Osteoblast (primary cell): ENCODE data around the gene TMC5. TPM values are rescaled to one million over a fixed set of nuclear protein-coding genes. Genes with fewer than 3 reads are reported as not detected.

Experiments
- DNase-seq: peaks from one replicate; pipeline ENCODE4 v3.0.0; 2011; ENCODE audit warnings: low spot score, mixed read lengths; ENCODE audit not compliant: insufficient read length; ENCODE audit errors: missing footprints
- H2AFZ ChIP-seq: 2 replicates; pipeline ENCODE4 v1.6.0; 2011; ENCODE audit warnings: mild to moderate bottlenecking, low read length
- H3K27ac ChIP-seq: 2 replicates; pipeline ENCODE4 v1.5.1; 2011; ENCODE audit warnings: mild to moderate bottlenecking, low read depth, low read length, moderate library complexity
- H3K27me3 ChIP-seq: 2 replicates; pipeline ENCODE4 v1.6.0; 2012; ENCODE audit warnings: mild to moderate bottlenecking, control low read depth, inconsistent platforms, low read length, moderate library complexity; ENCODE audit not compliant: insufficient read depth
- H3K36me3 ChIP-seq: 2 replicates; pipeline ENCODE4 v1.5.1; 2011; ENCODE audit warnings: mild to moderate bottlenecking, low read length, control low read depth, moderate library complexity; ENCODE audit not compliant: insufficient read depth
- H3K4me1 ChIP-seq: 2 replicates; pipeline ENCODE4 v1.5.1; 2011; ENCODE audit warnings: mild to moderate bottlenecking, low read length, control low read depth, moderate library complexity; ENCODE audit not compliant: insufficient read depth
- H3K4me2 ChIP-seq: 2 replicates; pipeline ENCODE4 v1.6.0; 2011; ENCODE audit warnings: mild to moderate bottlenecking, low read length; ENCODE audit not compliant: insufficient read depth
- H3K4me3 ChIP-seq: fragments of 200-600 bp; sonication (generic); 3 replicates; pipeline ENCODE4 v1.5.1; 2012; ENCODE audit warnings: mild to moderate bottlenecking, low read length, inconsistent platforms; ENCODE audit not compliant: insufficient read depth
- H3K79me2 ChIP-seq: 2 replicates; pipeline ENCODE4 v1.6.0; 2012; ENCODE audit warnings: mild to moderate bottlenecking, low read length, control low read depth, inconsistent platforms; ENCODE audit not compliant: insufficient read depth
- H3K9me3 ChIP-seq: 2 replicates; pipeline ENCODE4 v1.5.1; 2011; ENCODE audit warnings: low read depth, low read length, control low read depth
- H4K20me1 ChIP-seq: 2 replicates; pipeline ENCODE4 v1.6.0; 2012; ENCODE audit warnings: mild to moderate bottlenecking, low read length, control low read depth; ENCODE audit not compliant: insufficient read depth
- CTCF ChIP-seq: IDR thresholded peaks from 2 replicates; pipeline ENCODE4 v1.5.1; 2011; ENCODE audit warnings: mild to moderate bottlenecking, low read depth, low read length, moderate library complexity; ENCODE audit errors: extremely low read depth
- total RNA-seq: library from RNA; depleted of rRNA; stranded (reverse); fragments of >200 nt; gene quantifications from 2 replicates; pipeline ENCODE4 v1.2.3, GENCODE V29; 2012

TMC5 gene
- total RNA-seq, 1 donor: under 0.01 TPM

- no peak overlapping the region for H2AFZ ChIP-seq
- H4K20me1 ChIP-seq: no peaks in the 10 kb centered on the region
- H3K4me2 ChIP-seq: no peak overlapping the region
- peak; percentile 31 for DNase-seq
- no peak overlapping the region for H3K4me3 ChIP-seq
- H3K27me3 ChIP-seq: peaks cover 9% of the 10 kb centered on the region
- no peaks in the 10 kb centered on the region for H3K4me1 ChIP-seq
- no peaks in the 10 kb centered on the region for H3K9me3 ChIP-seq
- no peak overlapping the region for H3K27ac ChIP-seq
- H3K36me3 ChIP-seq: no peaks in the 10 kb centered on the region
- H3K79me2 ChIP-seq: no peaks in the 10 kb centered on the region
- TF ChIP-seq CTCF: no peak
Measured at GRCh38 chr16:19382084-19382801, 35.4 kb upstream of the TMC5 start.

GRCh38 chr16:19382887-19383816 is 34.5 kb upstream of the TMC5 start:
- peak; percentile 46 for DNase-seq
- H2AFZ ChIP-seq: no peak overlapping the region

GRCh38 chr16:19384656-19385055 is 33.0 kb upstream of the TMC5 start:
- no peak overlapping the region for H3K27ac ChIP-seq
- H3K4me2 ChIP-seq: no peak overlapping the region
- no peaks in the 10 kb centered on the region for H3K4me1 ChIP-seq
- TF ChIP-seq CTCF: no peak
- H3K36me3 ChIP-seq: no peaks in the 10 kb centered on the region
- H3K27me3 ChIP-seq: peaks cover 9% of the 10 kb centered on the region
- H4K20me1 ChIP-seq: no peaks in the 10 kb centered on the region
- H3K4me3 ChIP-seq: no peak overlapping the region
- H3K9me3 ChIP-seq: no peaks in the 10 kb centered on the region
- H2AFZ ChIP-seq: no peak overlapping the region
- DNase-seq: no peak
- H3K79me2 ChIP-seq: no peaks in the 10 kb centered on the region

More at GRCh38 chr16:19382887-19383816, 34.5 kb upstream of the TMC5 start:
- Histone ChIP-seq H3K79me2 (no peaks in the 10 kb centered on the region), H4K20me1 (no peaks in the 10 kb centered on the region), H3K27ac (no peak overlapping the region), H3K4me3 (no peak overlapping the region), H3K9me3 (no peaks in the 10 kb centered on the region), H3K4me2 (no peak overlapping the region), H3K27me3 (peaks cover 9% of the 10 kb centered on the region), H3K4me1 (no peaks in the 10 kb centered on the region), H3K36me3 (no peaks in the 10 kb centered on the region)
- TF ChIP-seq CTCF: no peak

GRCh38 chr16:19386525-19386924 is 31.2 kb upstream of the TMC5 start:
- TF ChIP-seq CTCF: no peak
- no peaks in the 10 kb centered on the region for H3K79me2 ChIP-seq

More at GRCh38 chr16:19386525-19386924, 31.2 kb upstream of the TMC5 start:
- H3K4me2 ChIP-seq: no peak overlapping the region
- no peaks in the 10 kb centered on the region for H3K36me3 ChIP-seq
- no peak overlapping the region for H2AFZ ChIP-seq
- no peaks in the 10 kb centered on the region for H3K9me3 ChIP-seq
- DNase-seq: no peak
- H3K27ac ChIP-seq: no peak overlapping the region
- no peak overlapping the region for H3K4me3 ChIP-seq
- H3K4me1 ChIP-seq: no peaks in the 10 kb centered on the region
- H4K20me1 ChIP-seq: no peaks in the 10 kb centered on the region
- peaks cover 9% of the 10 kb centered on the region for H3K27me3 ChIP-seq
